Hepatic stellate cell (primary cell): ENCODE measurements around the gene PPP2R2B.

Experiments
- DNase-seq: peaks from one replicate; pipeline ENCODE4 v3.0.0; 2011; ENCODE audit warnings: low spot score

The PPP2R2B gene

DNA sequence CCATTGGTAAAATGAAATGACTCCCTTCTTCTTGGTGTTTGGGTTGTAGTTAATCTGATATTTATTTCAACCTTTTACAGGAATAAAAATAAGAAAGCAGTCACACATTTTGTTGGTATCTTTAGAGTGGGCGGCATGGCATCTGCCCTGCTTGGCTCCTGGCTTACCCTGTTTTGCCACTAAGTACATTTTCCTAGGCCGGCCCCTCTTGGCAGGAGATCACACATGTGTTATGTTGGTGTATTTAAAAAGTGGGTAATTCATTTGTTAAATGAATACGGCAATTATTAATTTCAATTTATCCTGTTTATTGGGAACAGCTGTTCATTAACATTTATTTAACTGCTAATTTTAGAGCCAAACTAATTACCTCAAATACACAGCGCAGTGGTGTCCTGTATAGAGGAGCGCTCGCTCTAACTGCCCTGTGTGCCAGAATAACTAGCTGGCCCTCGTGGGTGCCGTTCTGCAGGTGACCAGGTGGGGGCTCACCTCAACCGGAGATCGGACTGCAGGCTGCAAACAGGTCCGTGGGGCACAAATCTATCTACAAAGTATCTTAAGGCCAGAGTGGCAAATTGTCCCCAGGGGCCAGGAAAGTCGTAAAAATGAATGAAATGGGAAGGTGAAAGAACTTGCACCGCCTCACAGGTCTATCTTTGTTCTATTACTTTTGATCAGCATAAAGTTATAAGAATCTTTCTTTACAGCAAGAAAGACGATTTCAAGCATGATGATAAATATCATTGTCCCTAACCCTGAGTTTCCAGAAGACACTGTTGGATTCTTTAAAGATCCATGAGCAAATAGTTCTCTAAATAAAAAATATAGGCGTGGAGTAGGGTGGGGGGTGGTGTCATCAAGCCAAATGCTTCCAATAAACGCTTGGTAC, 336.4 kb downstream of the PPP2R2B start:
- DNase-seq = peak; percentile 47

DNA sequence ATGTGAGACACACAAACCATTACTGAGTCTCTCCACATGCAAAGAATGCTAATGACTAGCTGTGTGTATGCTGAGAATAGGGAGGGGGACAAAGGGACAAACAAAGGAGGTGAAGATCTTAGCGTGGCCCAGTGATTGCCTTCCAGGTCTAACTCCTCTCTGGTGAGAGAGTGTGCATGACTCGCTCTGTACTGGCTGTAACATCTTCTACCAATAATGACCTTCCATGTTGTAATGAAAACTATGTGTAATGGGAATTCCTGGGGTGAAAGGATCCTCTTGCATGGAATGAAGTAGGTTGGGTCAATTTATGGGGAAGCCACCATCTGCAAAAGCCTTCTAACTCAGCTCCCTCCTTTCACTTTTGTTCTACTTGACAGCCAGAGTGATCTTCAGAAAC, 338.1 kb downstream of the PPP2R2B start:
- no peak for DNase-seq

DNA sequence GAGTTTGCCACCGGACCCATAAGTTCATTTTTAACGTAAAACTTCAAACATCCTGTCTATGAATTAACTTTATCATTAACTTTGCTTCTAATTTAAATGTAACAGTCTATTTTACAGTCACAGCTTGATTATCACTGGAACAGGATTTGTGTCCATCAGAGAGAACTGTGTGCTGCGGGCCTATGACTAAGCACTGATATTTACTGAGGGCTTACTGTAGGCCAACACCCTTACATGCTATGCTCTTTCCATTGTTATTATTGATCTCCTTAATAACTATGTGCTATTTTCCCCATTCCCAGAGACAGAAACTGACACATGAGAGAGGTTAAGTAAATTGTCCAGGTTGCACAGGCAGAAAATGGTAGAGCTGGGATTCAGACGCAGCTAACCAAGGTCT, 338.6 kb downstream of the PPP2R2B start:
- DNase-seq = no peak

DNA sequence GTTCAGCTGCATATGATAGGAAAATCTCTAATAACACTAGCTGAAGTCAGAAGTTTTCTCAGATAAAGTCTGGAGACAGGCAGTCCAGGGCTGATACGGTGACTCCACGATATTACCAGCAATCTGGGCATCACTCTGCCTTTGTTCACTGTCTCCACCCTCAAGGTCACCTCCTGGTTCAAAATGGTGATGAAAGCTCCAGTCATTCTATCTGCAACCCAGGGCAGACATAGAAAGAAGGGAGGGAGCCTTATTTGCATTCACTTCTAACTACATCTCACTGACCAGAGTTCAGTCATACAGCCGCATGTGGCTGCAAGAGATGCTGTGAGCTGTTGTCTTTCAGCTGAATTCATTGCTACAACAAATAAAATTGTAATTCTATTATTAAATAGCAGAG, 340.1 kb downstream of the PPP2R2B start:
- no peak for DNase-seq

DNA sequence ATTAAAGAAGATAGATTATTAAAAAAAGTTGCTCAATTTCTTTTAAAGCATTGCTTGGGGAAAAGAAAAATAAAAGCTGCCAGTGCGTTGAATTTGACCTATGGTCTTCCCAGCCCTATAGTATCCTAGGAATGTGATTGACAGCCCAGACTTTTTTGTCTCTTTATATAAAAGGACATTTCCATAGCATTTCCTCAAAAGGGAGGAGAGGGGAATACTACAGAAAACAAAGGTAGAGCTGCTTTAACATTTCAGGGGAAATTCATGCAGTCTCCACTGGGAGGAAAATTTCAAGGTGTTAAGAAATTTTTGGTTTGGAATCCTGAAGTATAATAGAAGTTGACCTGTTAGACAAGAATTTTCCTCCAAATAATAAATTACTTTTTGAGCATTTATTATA, 344.7 kb downstream of the PPP2R2B start:
- DNase-seq = no peak

DNA sequence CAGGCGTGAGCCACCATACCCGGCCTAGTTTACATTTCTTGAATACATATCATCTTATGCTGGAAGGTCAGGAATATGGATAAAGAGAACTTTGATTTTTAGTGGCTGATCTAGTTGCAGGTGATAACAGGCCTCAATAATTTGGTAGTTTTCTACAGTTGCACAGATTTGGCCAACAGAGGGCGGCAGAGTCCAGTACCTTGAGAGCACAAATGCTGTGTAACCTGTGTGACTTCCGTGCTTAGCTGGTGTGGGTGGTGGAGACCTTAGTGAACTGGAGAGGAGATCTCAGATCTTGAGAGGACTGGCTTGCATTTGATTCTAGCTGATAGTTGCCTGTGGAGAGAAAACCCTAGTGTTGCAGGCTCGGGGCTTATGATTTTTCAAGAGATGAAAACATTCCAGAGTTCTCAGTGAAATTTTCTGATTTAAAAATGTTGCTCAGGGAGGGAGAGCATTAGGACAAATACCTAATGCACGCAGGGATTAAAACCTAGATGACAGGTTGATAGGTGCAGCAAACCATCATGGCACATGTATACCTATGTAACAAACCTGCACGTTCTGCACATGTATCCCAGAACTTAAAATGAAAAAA, 345.2 kb downstream of the PPP2R2B start:
- DNase-seq = peak; percentile 32
